Measurements from ENCODE around the gene PDGFRA.
"Not testable (repeated sequence)": the region's sequence is repeated elsewhere in the genome, so short reads cannot be mapped to it uniquely, and the experiment has no call there.

The PDGFRA gene

GRCh38 chr4:54228056-54228527, 1.0 kb upstream of the PDGFRA start:
- DNase-seq, result no peak

GRCh38 chr4:54228546-54228945, 547 bp upstream of the PDGFRA start:
- no peak for DNase-seq

GRCh38 chr4:54229631-54230483, 764 bp downstream of the PDGFRA start:
- no peak for DNase-seq

- no peak for DNase-seq
These were observed 1.7 kb downstream of the PDGFRA start for GRCh38 chr4:54230484-54231418.

- DNase-seq, result no peak
These were observed 2.3 kb downstream of the PDGFRA start for GRCh38 chr4:54231419-54231767.

- DNase-seq, result no peak
These were observed 2.9 kb downstream of the PDGFRA start for GRCh38 chr4:54231768-54232688.

- peak; percentile 43 for DNase-seq
These were observed 4.2 kb downstream of the PDGFRA start for GRCh38 chr4:54233277-54233696.

GRCh38 chr4:54233697-54234496, 4.8 kb downstream of the PDGFRA start:
- DNase-seq, result peak; percentile 58

GRCh38 chr4:54234497-54235205, 5.6 kb downstream of the PDGFRA start:
- no peak for DNase-seq

GRCh38 chr4:54236316-54236715, 7.2 kb downstream of the PDGFRA start:
- DNase-seq, result not testable (repeated sequence)

- no peak for DNase-seq
These were observed 8.7 kb downstream of the PDGFRA start for GRCh38 chr4:54237770-54238169.

GRCh38 chr4:54238389-54238788, 9.3 kb downstream of the PDGFRA start:
- no peak for DNase-seq

- DNase-seq, result not testable (repeated sequence)
These were observed 12.3 kb downstream of the PDGFRA start for GRCh38 chr4:54241268-54241823.

- not testable (repeated sequence) for DNase-seq
These were observed 14.4 kb downstream of the PDGFRA start for GRCh38 chr4:54243541-54243940.

- DNase-seq, result not testable (repeated sequence)
These were observed 23.2 kb downstream of the PDGFRA start for GRCh38 chr4:54252312-54252711.

GRCh38 chr4:54254116-54254914, 25.2 kb downstream of the PDGFRA start:
- no peak for DNase-seq

GRCh38 chr4:54254915-54255246, 25.8 kb downstream of the PDGFRA start:
- DNase-seq, result no peak

- no peak for DNase-seq
These were observed 26.8 kb downstream of the PDGFRA start for GRCh38 chr4:54255881-54256280.

All from activated CD4-positive, alpha-beta T cell treated with anti-CD3 and anti-CD28 coated beads for 1 hour (primary cell).